Tibial nerve (tissue), 4 donors: ENCODE data around the gene CCDC121.

Experiments used
- EP300 ChIP-seq, 2 donors: sonication (generic); formaldehyde crosslinking; IDR thresholded peaks; one replicate each; pipeline ENCODE4 v1.6.1; 2017; ENCODE audit warnings: antibody characterized with exemption in 2 of 2, mild to moderate bottlenecking in 1 of 2
- POLR2A ChIP-seq, 2 donors: fragments of 450-650 bp; IDR thresholded peaks; one replicate each; pipeline ENCODE4 v1.6.1; 2017; ENCODE audit warnings: antibody characterized with exemption in 2 of 2, mild to moderate bottlenecking in 2 of 2, moderate library complexity in 2 of 2
- TF ChIP-seq, protein P1 (sequence below), 5 experiments: fragments of 200-600 bp in 3 of 5; fragments of 450-650 bp in 2 of 5; sonication (generic) in 3 of 5; IDR thresholded peaks; one replicate each; pipeline ENCODE4 v1.5.1; 2016 to 2019; ENCODE audit warnings: antibody characterized with exemption in 5 of 5, mild to moderate bottlenecking in 3 of 5, moderate library complexity in 2 of 5

- TF ChIP-seq, protein P1, sequence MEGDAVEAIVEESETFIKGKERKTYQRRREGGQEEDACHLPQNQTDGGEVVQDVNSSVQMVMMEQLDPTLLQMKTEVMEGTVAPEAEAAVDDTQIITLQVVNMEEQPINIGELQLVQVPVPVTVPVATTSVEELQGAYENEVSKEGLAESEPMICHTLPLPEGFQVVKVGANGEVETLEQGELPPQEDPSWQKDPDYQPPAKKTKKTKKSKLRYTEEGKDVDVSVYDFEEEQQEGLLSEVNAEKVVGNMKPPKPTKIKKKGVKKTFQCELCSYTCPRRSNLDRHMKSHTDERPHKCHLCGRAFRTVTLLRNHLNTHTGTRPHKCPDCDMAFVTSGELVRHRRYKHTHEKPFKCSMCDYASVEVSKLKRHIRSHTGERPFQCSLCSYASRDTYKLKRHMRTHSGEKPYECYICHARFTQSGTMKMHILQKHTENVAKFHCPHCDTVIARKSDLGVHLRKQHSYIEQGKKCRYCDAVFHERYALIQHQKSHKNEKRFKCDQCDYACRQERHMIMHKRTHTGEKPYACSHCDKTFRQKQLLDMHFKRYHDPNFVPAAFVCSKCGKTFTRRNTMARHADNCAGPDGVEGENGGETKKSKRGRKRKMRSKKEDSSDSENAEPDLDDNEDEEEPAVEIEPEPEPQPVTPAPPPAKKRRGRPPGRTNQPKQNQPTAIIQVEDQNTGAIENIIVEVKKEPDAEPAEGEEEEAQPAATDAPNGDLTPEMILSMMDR (IDR thresholded peaks at IDR 0.05), result no peak
- TF ChIP-seq POLR2A (IDR thresholded peaks at IDR 0.05) (no peak), EP300 (IDR thresholded peaks at IDR 0.05) (no peak)
Measured at GRCh38 chr2:27645197-27645596, 16.4 kb upstream of the CCDC121 start.
